ENCODE results near the gene AFMID.
A peak's percentile ranks its signal among the peaks of the same experiment; 100 is the strongest.
"Not testable (repeated sequence)": the region's sequence is repeated elsewhere in the genome, so short reads cannot be mapped to it uniquely, and the experiment has no call there.

The AFMID gene

GRCh38 chr17:78168903-78169793, 18.0 kb upstream of the AFMID start:
- in situ Hi-C loops (cut with MboI; ENCODE audit: low sequenced_read_pairs) = no loop called here
- Histone ChIP-seq H3K36me3 (replicated peaks) (peaks cover 25% of the 10 kb centered on the region), H3K9me3 (no peaks in the 10 kb centered on the region), H3K27me3 (ENCODE audit: low read depth) (no peaks in the 10 kb centered on the region), H3K4me1 (peaks cover 4% of the 10 kb centered on the region), H3K4me3 (peak overlapping the region; percentile 68)
- peak; percentile 38 to 82 for DNase-seq (ENCODE audit: low spot score in 2 of 2)

- Histone ChIP-seq H3K4me1 (peaks cover 4% of the 10 kb centered on the region), H3K9me3 (no peaks in the 10 kb centered on the region), H3K4me3 (no peak overlapping the region), H3K36me3 (replicated peaks) (peaks cover 41% of the 10 kb centered on the region), H3K27me3 (ENCODE audit: low read depth) (no peaks in the 10 kb centered on the region)
- in situ Hi-C loops (cut with MboI; ENCODE audit: low sequenced_read_pairs) = loop anchor here (10.0 kb wide), 1 partner anchor 804 kb away; the partner anchor contains the start of gene LGALS3BP
- DNase-seq (ENCODE audit: low spot score in 2 of 2) = no peak
Measured at GRCh38 chr17:78170692-78171590, 16.2 kb upstream of the AFMID start.

GRCh38 chr17:78171591-78172248, 15.4 kb upstream of the AFMID start:
- not testable (repeated sequence) for DNase-seq (ENCODE audit: low spot score in 2 of 2); H3K9me3 ChIP-seq; H3K4me1 ChIP-seq; H3K4me3 ChIP-seq; H3K27me3 ChIP-seq (ENCODE audit: low read depth)
- H3K36me3 ChIP-seq (replicated peaks) = peaks cover 49% of the 10 kb centered on the region
- in situ Hi-C loops (cut with MboI; ENCODE audit: low sequenced_read_pairs) = loop anchor here (10.0 kb wide), 1 partner anchor 803 kb away; the partner anchor contains the start of gene LGALS3BP

- no peaks in the 10 kb centered on the region for H3K27me3 ChIP-seq (ENCODE audit: low read depth)
- peaks cover 52% of the 10 kb centered on the region for H3K36me3 ChIP-seq (replicated peaks)
- in situ Hi-C loops (cut with MboI; ENCODE audit: low sequenced_read_pairs) = loop anchor here (10.0 kb wide), 1 partner anchor 802 kb away; the partner anchor contains the start of gene LGALS3BP
- no peaks in the 10 kb centered on the region for H3K9me3 ChIP-seq
- DNase-seq (ENCODE audit: low spot score in 2 of 2) = no peak
- peaks cover 4% of the 10 kb centered on the region for H3K4me1 ChIP-seq
- H3K4me3 ChIP-seq = no peak overlapping the region
Measured at GRCh38 chr17:78172249-78173051, 14.7 kb upstream of the AFMID start.

- no peaks in the 10 kb centered on the region for H3K9me3 ChIP-seq
- H3K36me3 ChIP-seq (replicated peaks) = peaks cover 58% of the 10 kb centered on the region
- no peaks in the 10 kb centered on the region; the same call in 1 of the 2 replicates for H3K4me1 ChIP-seq
- no peak overlapping the region for H3K4me3 ChIP-seq
- DNase-seq (ENCODE audit: low spot score in 2 of 2) = no peak
- in situ Hi-C loops (cut with MboI; ENCODE audit: low sequenced_read_pairs) = loop anchor here (10.0 kb wide), 1 partner anchor 802 kb away; the partner anchor contains the start of gene LGALS3BP
- H3K27me3 ChIP-seq (ENCODE audit: low read depth) = no peaks in the 10 kb centered on the region
Measured at GRCh38 chr17:78173097-78173715, 14.0 kb upstream of the AFMID start.

GRCh38 chr17:78174346-78174869, 12.8 kb upstream of the AFMID start:
- in situ Hi-C loops (cut with MboI; ENCODE audit: low sequenced_read_pairs) = loop anchor here (10.0 kb wide), 1 partner anchor 800 kb away; the partner anchor contains the start of gene LGALS3BP
- Histone ChIP-seq H3K4me1 (no peaks in the 10 kb centered on the region; the same call in 1 of the 2 replicates), H3K4me3 (no peak overlapping the region), H3K9me3 (no peaks in the 10 kb centered on the region), H3K27me3 (ENCODE audit: low read depth) (no peaks in the 10 kb centered on the region), H3K36me3 (replicated peaks) (peaks cover 70% of the 10 kb centered on the region)
- DNase-seq (ENCODE audit: low spot score in 2 of 2) = no peak

GRCh38 chr17:78174870-78175642, 12.1 kb upstream of the AFMID start:
- Histone ChIP-seq H3K4me3 (no peak overlapping the region), H3K4me1 (no peaks in the 10 kb centered on the region), H3K9me3 (no peaks in the 10 kb centered on the region), H3K36me3 (replicated peaks) (peaks cover 76% of the 10 kb centered on the region), H3K27me3 (ENCODE audit: low read depth) (no peaks in the 10 kb centered on the region)
- no peak for DNase-seq (ENCODE audit: low spot score in 2 of 2)
- in situ Hi-C loops (cut with MboI; ENCODE audit: low sequenced_read_pairs) = loop anchor here (10.0 kb wide), 1 partner anchor 800 kb away; the partner anchor contains the start of gene LGALS3BP

GRCh38 chr17:78175643-78175981, 11.6 kb upstream of the AFMID start:
- Histone ChIP-seq H3K9me3 (no peaks in the 10 kb centered on the region), H3K4me1 (no peaks in the 10 kb centered on the region), H3K36me3 (replicated peaks) (peaks cover 80% of the 10 kb centered on the region), H3K4me3 (no peak overlapping the region), H3K27me3 (ENCODE audit: low read depth) (no peaks in the 10 kb centered on the region)
- in situ Hi-C loops (cut with MboI; ENCODE audit: low sequenced_read_pairs) = loop anchor here (10.0 kb wide), 1 partner anchor 799 kb away; the partner anchor contains the start of gene LGALS3BP
- DNase-seq (ENCODE audit: low spot score in 2 of 2) = no peak

- no peaks in the 10 kb centered on the region for H3K27me3 ChIP-seq (ENCODE audit: low read depth)
- H3K4me1 ChIP-seq = no peaks in the 10 kb centered on the region
- peaks cover 79% of the 10 kb centered on the region for H3K36me3 ChIP-seq (replicated peaks)
- DNase-seq (ENCODE audit: low spot score in 2 of 2) = peak; percentile 34 to 81
- H3K9me3 ChIP-seq = no peaks in the 10 kb centered on the region
- in situ Hi-C loops (cut with MboI; ENCODE audit: low sequenced_read_pairs) = loop anchor here (10.0 kb wide), 1 partner anchor 798 kb away; the partner anchor contains the start of gene LGALS3BP
- H3K4me3 ChIP-seq = no peak overlapping the region
Measured at GRCh38 chr17:78176548-78177025, 10.6 kb upstream of the AFMID start.

- H3K9me3 ChIP-seq = no peaks in the 10 kb centered on the region
- no peak overlapping the region for H3K4me3 ChIP-seq
- H3K4me1 ChIP-seq = no peaks in the 10 kb centered on the region
- H3K27me3 ChIP-seq (ENCODE audit: low read depth) = no peaks in the 10 kb centered on the region
- DNase-seq (ENCODE audit: low spot score in 2 of 2) = no peak
- in situ Hi-C loops (cut with MboI; ENCODE audit: low sequenced_read_pairs) = loop anchor here (10.0 kb wide), 1 partner anchor 795 kb away; the partner anchor contains the start of gene LGALS3BP
- H3K36me3 ChIP-seq (replicated peaks) = peaks cover 89% of the 10 kb centered on the region
Measured at GRCh38 chr17:78179372-78179771, 7.8 kb upstream of the AFMID start.

- H3K36me3 ChIP-seq (replicated peaks) = peaks cover 91% of the 10 kb centered on the region
Measured at GRCh38 chr17:78180083-78180482, 7.1 kb upstream of the AFMID start.

More at GRCh38 chr17:78180083-78180482, 7.1 kb upstream of the AFMID start:
- no peaks in the 10 kb centered on the region for H3K27me3 ChIP-seq (ENCODE audit: low read depth)
- H3K9me3 ChIP-seq = no peaks in the 10 kb centered on the region
- in situ Hi-C loops (cut with MboI; ENCODE audit: low sequenced_read_pairs) = no loop called here
- no peak for DNase-seq (ENCODE audit: low spot score in 2 of 2)
- no peak overlapping the region for H3K4me3 ChIP-seq
- peaks cover 6% of the 10 kb centered on the region for H3K4me1 ChIP-seq

Measured in HAP-1 (cell line).